Placental pericyte (primary cell): ENCODE results near the gene ALDH3B2. TPM values are rescaled to one million over a fixed set of nuclear protein-coding genes. Genes with fewer than 3 reads are reported as not detected.

Experiments used
- small RNA-seq: library from RNA; depleted of rRNA; stranded (forward); fragments of <200 nt; gene quantifications from one replicate; pipeline ENCODE3, GENCODE V24; 2012; ENCODE audit warnings: low replicate concordance
- total RNA-seq: library from RNA; depleted of rRNA; stranded (reverse); fragments of >200 nt; gene quantifications from 2 replicates; pipeline ENCODE4 v1.2.3, GENCODE V29; 2012

Gene ALDH3B2
- not detected in 2 replicates for total RNA-seq

DNA sequence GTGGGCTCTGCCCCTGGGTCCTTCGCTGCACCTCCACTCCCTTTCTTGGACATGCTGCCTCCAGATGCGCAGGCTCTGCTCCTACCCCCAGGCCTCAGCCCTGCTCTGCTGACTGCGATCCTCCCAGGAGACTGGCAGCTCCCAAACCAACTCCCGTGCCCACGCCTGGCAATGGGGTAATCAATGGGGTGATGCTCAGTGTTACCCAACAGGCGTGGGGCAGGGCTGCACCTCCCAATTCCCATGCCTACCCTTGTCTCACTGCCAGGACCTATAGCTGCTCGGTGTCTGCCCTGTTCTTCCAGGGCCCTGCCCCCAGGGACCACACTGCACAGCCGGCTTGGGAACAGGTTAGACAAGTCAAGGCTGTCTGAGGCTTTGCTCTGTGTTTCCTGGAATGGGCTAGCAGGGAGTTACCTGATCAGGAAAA is at the start of gene ALDH3B2:
TSS of gene ALDH3B2 (minus strand) at position 182 of the 430 bp plus-strand sequence. CDS start 7,688 bp downstream, outside the sequence.

GRCh38 chr11:67639438-67639859 is 35.0 kb downstream of the ALDH3B2 start, which contains the start of gene TBX10:
Gene TBX10 (minus strand): TSS chr11:67639763. CDS start chr11:67639472, 291 bp downstream.

GRCh38 chr11:67629386-67630227 is 44.8 kb downstream of the ALDH3B2 start, which contains the start of gene NUDT8:
Gene NUDT8 (minus strand): TSS chr11:67629937. CDS start chr11:67629911, 26 bp downstream.

Small RNA genes lying within 50 kb of the gene (small RNA-seq; reads per million reads assigned to genes)
- gene RPL37P2, result 2.7 reads per million, percentile 76 among the genes with 10 or more reads in this experiment

Other genes with a start within 250 kb of the ALDH3B2 start
- 59.7 and 71.3 TPM in 2 replicates for gene RPS6KB2, start 246.1 kb downstream of the ALDH3B2 start, total RNA-seq
- 0.29 and 1.3 TPM in 2 replicates for gene PTPRCAP, start 236.9 kb downstream of the ALDH3B2 start, total RNA-seq
- 115 and 145 TPM in 2 replicates for gene CORO1B, start 231.1 kb downstream of the ALDH3B2 start, total RNA-seq
- gene GPR152, start 221.9 kb downstream of the ALDH3B2 start, total RNA-seq, result not detected in 2 replicates
- not detected in 2 replicates for gene CABP4, start 219.3 kb downstream of the ALDH3B2 start, total RNA-seq
- gene TMEM134, start 205.4 kb downstream of the ALDH3B2 start, total RNA-seq, result 12.2 and 44.2 TPM in 2 replicates
- gene AIP, start 191.6 kb downstream of the ALDH3B2 start, total RNA-seq, result 33.9 and 87.1 TPM in 2 replicates
- 31.3 and 33.5 TPM in 2 replicates for gene PITPNM1, start 169.3 kb downstream of the ALDH3B2 start, total RNA-seq
- gene CDK2AP2, start 166.5 kb downstream of the ALDH3B2 start, total RNA-seq, result 27.1 and 67.6 TPM in 2 replicates
- gene CABP2, start 151.2 kb downstream of the ALDH3B2 start, total RNA-seq, result not detected in 2 replicates
- gene GSTP1, start 90.8 kb downstream of the ALDH3B2 start, total RNA-seq, result 489 and 520 TPM in 2 replicates
- gene NDUFV1, start 67.7 kb downstream of the ALDH3B2 start, total RNA-seq, result 154 and 199 TPM in 2 replicates
- 4.6 and 7.7 TPM in 2 replicates for gene NUDT8, start 44.7 kb downstream of the ALDH3B2 start, total RNA-seq
- not detected in 2 replicates for gene TBX10, start 34.9 kb downstream of the ALDH3B2 start, total RNA-seq
- not detected in 2 replicates for gene ACY3, start 23.9 kb downstream of the ALDH3B2 start, total RNA-seq